ENCODE measurements around the gene PARN. TPM values are rescaled to one million over a fixed set of nuclear protein-coding genes. Genes with fewer than 3 reads are reported as not detected.

Gene PARN
- total and polyA plus RNA-seq, 2 of the 8 experiments (the other 6 are each of a cell fraction or from before 2014, with no cell fraction given): 24.5 to 44.6 TPM

DNA sequence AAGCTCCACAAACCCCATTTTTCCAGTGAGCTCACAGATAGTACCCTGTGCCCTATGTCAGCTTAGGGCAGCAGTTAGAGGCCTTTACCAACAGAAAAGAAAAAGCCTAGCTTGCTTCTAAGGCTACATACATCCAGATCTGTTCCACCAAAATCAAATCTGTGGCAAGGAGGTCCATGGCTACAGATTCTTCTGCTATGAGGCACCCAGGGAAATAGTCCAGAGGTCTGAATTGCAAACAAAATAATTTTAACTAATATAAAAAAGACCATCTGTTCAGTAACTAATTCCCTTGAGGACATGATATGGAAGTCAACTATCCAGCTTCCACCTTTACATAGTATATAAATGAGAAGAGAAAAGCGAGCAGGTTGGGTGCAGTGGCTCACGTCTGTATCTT lies 129.3 kb downstream of the PARN start:
- H3K56ac ChIP-seq (replicated peaks; ENCODE audit: insufficient read length, low read depth, low read length): no peak overlapping the region
- no peak overlapping the region for H3K9ac ChIP-seq (replicated peaks in 1 of 4; ENCODE audit: extremely low read depth in 1 of 4, low read depth in 3 of 4, low read length in 3 of 4)
- DNase-seq (ENCODE audit: low read depth in 1 of 2, low spot score in 2 of 2) (no peak), FAIRE-seq (no peak)
- no peak overlapping the region for H3K14ac ChIP-seq (ENCODE audit: insufficient read length)
- POLR2A ChIA-PET (ENCODE audit: partially characterized antibody): interaction anchor here (0.7 kb wide), 1 partner anchor 22 kb away, joined by 3 read pairs; no protein-coding TSS in a partner anchor
- no peak overlapping the region for H4K8ac ChIP-seq (ENCODE audit: extremely low read depth, insufficient read depth, low read length)
- no peak overlapping the region for H2AFZ ChIP-seq (ENCODE audit: low read length)
- H2BK15ac ChIP-seq (ENCODE audit: low read length): no peak overlapping the region
- no peak overlapping the region for H2BK120ac ChIP-seq (replicated peaks; ENCODE audit: low read depth, low read length)
- H3K4me1 ChIP-seq (replicated peaks in 1 of 4; ENCODE audit: control insufficient read depth in 3 of 4, insufficient read depth in 4 of 4, low read length in 3 of 4): peaks cover 12 to 34% (median 16%) of the 10 kb centered on the region in 4 experiments
- no peak overlapping the region for H3K27ac ChIP-seq (ENCODE audit: low read depth, low read length)
- H4K91ac ChIP-seq (replicated peaks; ENCODE audit: insufficient read length, low read length): no peak overlapping the region
- no peak overlapping the region for H3K4me2 ChIP-seq (ENCODE audit: insufficient read depth in 1 of 2, low read depth in 2 of 2, low read length in 2 of 2)
- H2AK5ac ChIP-seq (ENCODE audit: low read depth, low read length): no peak overlapping the region
- H4K20me1 ChIP-seq (replicated peaks in 1 of 2; ENCODE audit: control insufficient read depth in 1 of 2, insufficient read depth in 2 of 2, low read length in 2 of 2): no peaks in the 10 kb centered on the region
- H2BK5ac ChIP-seq (ENCODE audit: low read depth, low read length): no peak overlapping the region
- no peaks in the 10 kb centered on the region for H3K23me2 ChIP-seq (ENCODE audit: low read depth, low read length)
- no peaks in the 10 kb centered on the region; the same call in 1 of the 2 replicates for H3K79me1 ChIP-seq (ENCODE audit: low read depth, low read length)
- H4K5ac ChIP-seq (ENCODE audit: insufficient read length, low read depth, low read length): no peak overlapping the region
- H2BK20ac ChIP-seq (ENCODE audit: low read length): no peak overlapping the region
- CTCF ChIA-PET (ENCODE audit: partially characterized antibody): interaction anchor here (0.8 to 4.2 kb wide), 6 partner anchors 13 to 194 kb away, joined by 3 to 28 read pairs (median 4); no protein-coding TSS in a partner anchor
- no peaks in the 10 kb centered on the region for H3K36me3 ChIP-seq (ENCODE audit: control insufficient read depth in 2 of 4, insufficient read depth in 4 of 4, low read length in 3 of 4)
- H3K23ac ChIP-seq (ENCODE audit: insufficient read length): no peak overlapping the region
- 78% methylated on average over 2 of the region's 2 CpGs; no CpG with 5 or more reads in 1 of the 2 experiments for WGBS, 2 experiments (ENCODE audit: extremely low coverage in 1 of 2, insufficient coverage in 1 of 2, insufficient read length in 1 of 2, insufficient replicate concordance in 2 of 2, low coverage in 1 of 2, low lambda C conversion rate in 2 of 2, missing lambda C conversion rate in 1 of 2)
- H2BK12ac ChIP-seq (ENCODE audit: low read depth, low read length): no peak overlapping the region; the same call in 1 of the 2 replicates
- H3K4ac ChIP-seq (replicated peaks; ENCODE audit: insufficient read length, low read depth, low read length): no peak overlapping the region
- no peak overlapping the region for H3K4me3 ChIP-seq (ENCODE audit: extremely low read depth in 1 of 4, insufficient read depth in 2 of 4, low read depth in 3 of 4, low read length in 4 of 4)
- H3K9me3 ChIP-seq (ENCODE audit: insufficient read depth in 2 of 2, low read depth in 1 of 2, low read length in 1 of 2): no peaks in the 10 kb centered on the region
- H3K79me2 ChIP-seq (ENCODE audit: control insufficient read depth in 1 of 2, insufficient read depth in 2 of 2, low read length in 2 of 2): no peaks in the 10 kb centered on the region; a peak in 1 of 4 replicates
- H3K27me3 ChIP-seq (replicated peaks in 1 of 4; ENCODE audit: control insufficient read depth in 3 of 4, extremely low read depth in 1 of 4, insufficient read depth in 3 of 4, low read length in 3 of 4): no peaks in the 10 kb centered on the region
- H3K18ac ChIP-seq (ENCODE audit: extremely low read depth, low read length): no peak overlapping the region; the same call in 1 of the 2 replicates
- no peak for TF ChIP-seq TCF12 (IDR thresholded peaks at IDR 0.05; ENCODE audit: low read depth, low read length)
- TF ChIP-seq SP4 (IDR thresholded peaks at IDR 0.05; ENCODE audit: low read length): no peak
- no peak for TF ChIP-seq MAFK (IDR thresholded peaks at IDR 0.05; ENCODE audit: low read depth, low read length)
- TF ChIP-seq RNF2 (IDR thresholded peaks at IDR 0.05; ENCODE audit: borderline replicate concordance, low read depth, low read length, missing control alignments, poor library complexity, severe bottlenecking): no peak
- no peak for TF ChIP-seq HDAC6 (IDR thresholded peaks at IDR 0.05; ENCODE audit: low read depth, low read length)
- TF ChIP-seq PHF8 (conservative IDR thresholded peaks at IDR 0.05; ENCODE audit: low read depth, low read length): no peak
- TF ChIP-seq RXRA (IDR thresholded peaks at IDR 0.05; ENCODE audit: insufficient read depth, low read depth, low read length): no peak
- no peak for TF ChIP-seq KDM1A (IDR thresholded peaks at IDR 0.05; ENCODE audit: borderline replicate concordance, low read length)
- no peak for TF ChIP-seq TAF7 (optimal IDR thresholded peaks at IDR 0.05; ENCODE audit: borderline replicate concordance, low read depth, low read length)
- TF ChIP-seq KDM4A (IDR thresholded peaks at IDR 0.05; ENCODE audit: low read depth, low read length, severe bottlenecking): no peak
- no peak for TF ChIP-seq NANOG (IDR thresholded peaks at IDR 0.05; ENCODE audit: insufficient read depth, low read depth, low read length, poor library complexity, severe bottlenecking)
- TF ChIP-seq SIN3A (conservative IDR thresholded peaks at IDR 0.05 in 1 of 2, IDR thresholded peaks at IDR 0.05 in 1 of 2; ENCODE audit: low read depth in 1 of 2, low read length in 2 of 2): no peak
- no peak for TF ChIP-seq SP2 (IDR thresholded peaks at IDR 0.05; ENCODE audit: low read length)
- TF ChIP-seq SIX5 (IDR thresholded peaks at IDR 0.05; ENCODE audit: low read depth, low read length): no peak
